Neural crest cell (in vitro differentiated cells): ENCODE data around the gene SLC6A7. TPM values are rescaled to one million over a fixed set of nuclear protein-coding genes. Genes with fewer than 3 reads are reported as not detected.

Experiments
- DNase-seq: peaks from one replicate; pipeline ENCODE4 v3.0.0; 2021; ENCODE audit warnings: low read depth, mixed read lengths, low spot score
- H3K27ac Mint-ChIP-seq: one replicate; pipeline ENCODE4 v1.8.0; 2021; ENCODE audit warnings: mild to moderate bottlenecking, mixed read lengths; ENCODE audit not compliant: unreplicated experiment
- H3K27me3 Mint-ChIP-seq: 2 replicates; pipeline ENCODE4 v1.8.0; 2021; ENCODE audit warnings: low read depth, mild to moderate bottlenecking, mixed read lengths
- H3K36me3 Mint-ChIP-seq: 2 replicates; pipeline ENCODE4 v1.8.0; 2021; ENCODE audit warnings: low read depth, mild to moderate bottlenecking, mixed read lengths
- H3K4me1 Mint-ChIP-seq: 2 replicates; pipeline ENCODE4 v1.8.0; 2021; ENCODE audit warnings: mixed read lengths
- H3K4me3 Mint-ChIP-seq: one replicate; pipeline ENCODE4 v1.8.0; 2021; ENCODE audit warnings: mild to moderate bottlenecking, mixed read lengths
- H3K9me3 Mint-ChIP-seq: 2 replicates; pipeline ENCODE4 v1.8.0; 2021; ENCODE audit warnings: mixed read lengths
- long read RNA-seq: library from polyadenylated mRNA; unstranded; transcript quantifications from one replicate; pipeline ENCODE4 v2.0.0, GENCODE V29; 2020
- total RNA-seq: library from RNA; stranded (reverse); gene quantifications from 2 replicates; pipeline ENCODE4 v1.2.1, GENCODE V29; 2021
- TF ChIP-seq, protein P1 (sequence below): fragments of 200-600 bp; sonication (generic); conservative IDR thresholded peaks from 2 replicates; pipeline ENCODE4 v1.5.0; 2021; ENCODE audit warnings: antibody characterized with exemption, mild to moderate bottlenecking

The SLC6A7 gene
- not detected in 2 replicates for total RNA-seq
- long read RNA-seq, result 0 reads

DNA sequence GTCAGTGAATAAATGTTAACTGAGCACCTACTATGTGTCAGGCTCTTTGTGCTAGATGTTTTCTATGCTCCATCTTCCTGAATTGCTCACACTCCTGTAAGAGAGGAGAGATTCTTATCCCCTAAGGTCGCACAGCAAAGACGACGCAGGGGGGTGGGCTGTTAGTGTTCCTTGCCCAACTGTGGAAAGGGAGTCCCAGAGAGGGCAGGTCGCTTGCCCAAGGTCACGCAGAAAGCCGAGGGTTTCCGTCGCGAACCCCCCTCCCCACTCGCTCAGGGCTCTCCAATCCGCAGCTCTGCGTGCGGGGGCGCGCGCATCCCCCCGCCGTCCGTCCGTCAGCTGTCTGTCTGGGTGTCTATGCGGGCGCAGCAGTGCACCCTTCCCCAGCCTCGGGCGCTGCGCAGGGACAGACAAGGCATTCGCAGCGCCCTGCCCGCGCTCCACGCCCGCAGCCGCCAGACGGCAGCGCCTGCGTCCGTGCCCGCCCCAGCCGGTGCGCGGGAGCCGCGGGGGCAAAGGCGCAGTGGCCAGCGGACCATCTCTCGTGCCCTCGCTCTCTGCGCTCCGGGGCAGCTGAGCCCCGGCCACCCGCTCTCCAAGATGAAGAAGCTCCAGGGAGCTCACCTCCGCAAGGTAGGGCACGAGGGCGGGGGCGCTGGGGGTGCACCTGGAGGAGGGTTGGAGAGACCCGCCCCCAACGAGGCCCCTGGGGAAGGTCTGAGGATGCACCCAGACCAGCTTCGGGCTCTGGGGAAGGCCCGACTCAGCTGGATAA, at the start of gene SLC6A7:
Gene SLC6A7, plus strand, starts transcription at position 335 of the 775 bp plus-strand sequence. Its CDS starts 266 bp downstream, at position 601.
- Mint-ChIP-seq H3K27ac (no peak within 1 kb of the TSS), H3K4me3 (no peak within 1 kb of the TSS), H3K27me3 (peaks cover 78% of the 10 kb centered on the region), H3K4me1 (peaks cover 3% of the 10 kb centered on the region), H3K9me3 (no peaks in the 10 kb centered on the region), H3K36me3 (no peaks in the 10 kb centered on the region)
- no peak for DNase-seq
- TF ChIP-seq, protein P1, sequence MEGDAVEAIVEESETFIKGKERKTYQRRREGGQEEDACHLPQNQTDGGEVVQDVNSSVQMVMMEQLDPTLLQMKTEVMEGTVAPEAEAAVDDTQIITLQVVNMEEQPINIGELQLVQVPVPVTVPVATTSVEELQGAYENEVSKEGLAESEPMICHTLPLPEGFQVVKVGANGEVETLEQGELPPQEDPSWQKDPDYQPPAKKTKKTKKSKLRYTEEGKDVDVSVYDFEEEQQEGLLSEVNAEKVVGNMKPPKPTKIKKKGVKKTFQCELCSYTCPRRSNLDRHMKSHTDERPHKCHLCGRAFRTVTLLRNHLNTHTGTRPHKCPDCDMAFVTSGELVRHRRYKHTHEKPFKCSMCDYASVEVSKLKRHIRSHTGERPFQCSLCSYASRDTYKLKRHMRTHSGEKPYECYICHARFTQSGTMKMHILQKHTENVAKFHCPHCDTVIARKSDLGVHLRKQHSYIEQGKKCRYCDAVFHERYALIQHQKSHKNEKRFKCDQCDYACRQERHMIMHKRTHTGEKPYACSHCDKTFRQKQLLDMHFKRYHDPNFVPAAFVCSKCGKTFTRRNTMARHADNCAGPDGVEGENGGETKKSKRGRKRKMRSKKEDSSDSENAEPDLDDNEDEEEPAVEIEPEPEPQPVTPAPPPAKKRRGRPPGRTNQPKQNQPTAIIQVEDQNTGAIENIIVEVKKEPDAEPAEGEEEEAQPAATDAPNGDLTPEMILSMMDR, result no peak

DNA sequence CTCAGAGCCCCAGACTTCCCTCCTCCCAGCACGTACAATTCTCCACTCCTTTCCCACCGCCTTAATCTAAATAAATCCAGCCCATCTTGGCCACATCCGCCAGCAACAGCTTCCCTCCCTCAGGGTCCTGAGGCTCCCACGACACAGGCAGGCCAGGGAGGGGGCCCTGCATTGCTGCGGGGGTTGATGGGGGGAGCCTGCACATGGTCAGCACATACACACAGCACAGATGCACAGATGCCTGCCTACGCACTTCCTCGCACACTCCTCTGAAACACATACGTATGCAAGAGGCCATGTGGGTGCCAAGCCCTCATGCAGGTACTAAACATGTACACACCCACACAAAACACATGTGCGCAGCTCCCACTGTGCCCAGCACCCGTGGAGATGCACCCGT, 49.0 kb upstream of the SLC6A7 start:
- no peak overlapping the region for H3K27ac Mint-ChIP-seq
- H3K27me3 Mint-ChIP-seq, result no peaks in the 10 kb centered on the region
- no peak for DNase-seq
- H3K9me3 Mint-ChIP-seq, result no peaks in the 10 kb centered on the region
- H3K36me3 Mint-ChIP-seq, result no peaks in the 10 kb centered on the region
- H3K4me1 Mint-ChIP-seq, result peaks cover 78% of the 10 kb centered on the region
- TF ChIP-seq, protein P1, result no peak
- peak overlapping the region; percentile 11 for H3K4me3 Mint-ChIP-seq

DNA sequence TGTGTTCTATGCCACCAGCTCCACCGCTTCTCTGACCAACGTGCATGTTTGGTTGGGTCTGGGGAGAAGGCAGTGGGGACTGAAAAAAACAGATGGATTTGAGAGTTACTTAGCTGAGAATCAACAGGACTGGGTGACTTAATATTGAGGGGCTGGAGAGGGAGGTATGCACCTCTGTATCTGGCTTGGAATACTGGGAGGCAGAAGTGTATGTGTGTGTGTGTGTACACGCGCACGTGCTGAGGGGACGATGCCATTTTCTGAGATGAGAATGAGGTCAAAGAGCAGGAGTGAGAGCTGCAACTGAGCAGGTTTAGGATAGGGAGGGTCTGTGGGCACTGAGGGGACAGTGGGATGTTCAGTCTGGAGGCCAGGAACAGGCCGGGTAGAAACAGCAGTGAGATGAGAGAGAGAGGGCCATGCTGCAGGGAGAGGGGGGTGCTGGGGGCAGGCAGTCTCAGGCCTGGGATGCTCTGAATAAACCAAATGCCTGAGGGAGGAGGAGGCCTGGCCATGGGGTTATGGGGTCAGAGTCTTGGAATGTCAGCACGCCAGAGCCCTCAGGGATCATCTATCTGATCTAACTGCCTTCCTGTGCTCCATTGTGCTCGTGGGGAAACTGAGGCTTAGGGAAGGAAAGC, 48.2 kb upstream of the SLC6A7 start:
- Mint-ChIP-seq H3K27me3 (no peaks in the 10 kb centered on the region), H3K9me3 (no peaks in the 10 kb centered on the region), H3K4me1 (peaks cover 84% of the 10 kb centered on the region), H3K36me3 (no peaks in the 10 kb centered on the region), H3K27ac (peak overlapping the region; percentile 39), H3K4me3 (peak overlapping the region; percentile 50)
- TF ChIP-seq, protein P1, result no peak
- no peak for DNase-seq

DNA sequence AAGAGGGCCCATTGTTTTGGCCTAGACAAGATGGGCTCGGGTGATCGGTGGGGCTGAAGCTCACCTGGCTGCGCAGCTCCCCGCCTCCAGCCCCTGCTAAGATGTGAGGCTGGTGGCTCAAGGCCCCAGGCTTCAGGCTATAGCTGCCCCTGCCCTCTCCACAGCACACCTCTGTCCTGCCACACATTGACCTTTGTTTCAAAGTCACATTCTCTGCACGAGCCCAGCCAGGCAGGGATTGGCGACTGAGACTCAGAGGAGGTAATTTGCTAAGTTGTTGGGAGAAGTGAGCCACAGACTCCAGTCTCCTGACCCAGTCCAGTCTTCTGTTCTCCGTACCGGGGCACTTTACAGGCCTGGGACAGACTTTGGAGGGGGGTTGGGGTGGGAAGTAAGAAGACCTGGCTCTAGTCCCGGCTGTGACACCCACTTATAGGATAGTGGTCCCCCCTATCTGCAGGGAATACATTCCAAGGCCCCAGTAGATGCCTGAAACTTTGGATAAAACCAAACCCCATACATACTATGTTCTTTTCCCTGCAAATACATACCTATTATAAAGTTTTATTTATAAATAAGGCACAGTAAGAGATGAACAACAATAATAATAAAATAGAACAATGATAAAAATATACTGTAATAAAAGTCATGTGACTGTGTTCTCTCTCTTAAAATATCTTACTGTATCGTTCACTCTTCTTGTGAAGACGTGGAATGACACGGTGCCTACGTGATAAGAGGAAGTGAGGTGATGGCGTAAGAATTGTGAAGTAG, 47.5 kb upstream of the SLC6A7 start:
- Mint-ChIP-seq H3K27ac (no peak overlapping the region), H3K36me3 (no peaks in the 10 kb centered on the region), H3K27me3 (no peaks in the 10 kb centered on the region)

DNA sequence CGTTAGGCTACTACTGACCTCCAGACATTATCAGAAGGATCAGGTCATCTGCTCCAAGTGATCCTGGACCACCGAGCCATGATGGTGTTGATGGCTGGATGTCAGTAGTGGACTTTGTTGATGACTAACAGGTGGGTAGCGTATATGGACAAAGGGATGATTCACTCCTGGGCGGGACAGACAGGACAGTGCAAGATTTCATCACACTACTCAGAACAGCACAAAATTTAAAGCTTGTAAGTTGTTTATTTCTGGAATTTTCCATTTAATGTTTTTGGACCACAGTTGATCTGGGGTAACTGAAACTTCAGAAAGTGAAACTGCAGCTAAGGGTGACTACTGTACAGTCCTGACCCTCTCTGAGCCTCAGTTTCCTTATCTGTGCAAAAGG, 46.9 kb upstream of the SLC6A7 start:
- TF ChIP-seq, protein P1, result no peak
- no peak for DNase-seq
- no peak overlapping the region for H3K4me3 Mint-ChIP-seq
- peaks cover 83% of the 10 kb centered on the region for H3K4me1 Mint-ChIP-seq
- H3K27me3 Mint-ChIP-seq, result no peaks in the 10 kb centered on the region
- H3K36me3 Mint-ChIP-seq, result no peaks in the 10 kb centered on the region
- H3K27ac Mint-ChIP-seq, result no peak overlapping the region
- no peaks in the 10 kb centered on the region for H3K9me3 Mint-ChIP-seq

More for the DNA sequence above, 47.5 kb upstream of the SLC6A7 start:
- TF ChIP-seq, protein P1, result no peak
- H3K4me3 Mint-ChIP-seq, result no peak overlapping the region
- H3K9me3 Mint-ChIP-seq, result no peaks in the 10 kb centered on the region
- peaks cover 83% of the 10 kb centered on the region for H3K4me1 Mint-ChIP-seq
- no peak for DNase-seq
